Right kidney (tissue), 1 donor: ENCODE measurements around the gene COG2.
"Not testable (repeated sequence)": the region's sequence is repeated elsewhere in the genome, so short reads cannot be mapped to it uniquely, and the experiment has no call there.

Experiments used
- DNase-seq: peaks from one replicate; pipeline ENCODE4 v3.0.0-alpha.2; 2016

The COG2 gene

DNA sequence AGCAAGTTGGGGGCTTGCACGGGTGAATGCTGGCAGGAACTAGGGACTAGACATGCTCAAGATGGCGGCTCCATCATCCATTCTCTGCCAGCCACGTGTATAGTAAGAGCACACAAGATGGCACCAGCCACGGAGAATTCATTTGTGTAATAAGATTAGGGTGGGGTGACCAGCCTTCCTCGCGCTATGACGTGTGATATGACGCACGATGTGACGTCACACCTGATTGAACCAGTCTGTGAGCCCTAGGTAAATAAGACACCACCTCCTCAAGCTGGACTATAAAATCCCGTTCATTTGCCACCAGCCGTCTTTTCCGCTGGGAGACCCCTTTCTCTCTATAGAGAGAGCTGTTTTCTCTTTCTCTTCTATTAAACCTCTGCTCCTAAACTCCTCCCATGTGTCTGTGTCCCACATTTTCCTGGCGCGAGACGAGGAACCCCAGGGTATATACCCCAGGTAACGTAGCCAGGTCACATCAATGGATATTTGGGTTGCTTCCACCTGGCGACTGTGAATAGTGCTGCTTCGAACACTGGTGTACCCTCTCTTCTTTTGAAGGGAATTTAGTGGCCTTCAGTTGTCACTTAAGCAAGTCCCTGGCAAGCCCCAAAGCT, 18.1 kb upstream of the COG2 start:
- no peak for DNase-seq

- DNase-seq, result no peak
These were observed 16.0 kb upstream of the COG2 start for GRCh38 chr1:230626232-230626631.

DNA sequence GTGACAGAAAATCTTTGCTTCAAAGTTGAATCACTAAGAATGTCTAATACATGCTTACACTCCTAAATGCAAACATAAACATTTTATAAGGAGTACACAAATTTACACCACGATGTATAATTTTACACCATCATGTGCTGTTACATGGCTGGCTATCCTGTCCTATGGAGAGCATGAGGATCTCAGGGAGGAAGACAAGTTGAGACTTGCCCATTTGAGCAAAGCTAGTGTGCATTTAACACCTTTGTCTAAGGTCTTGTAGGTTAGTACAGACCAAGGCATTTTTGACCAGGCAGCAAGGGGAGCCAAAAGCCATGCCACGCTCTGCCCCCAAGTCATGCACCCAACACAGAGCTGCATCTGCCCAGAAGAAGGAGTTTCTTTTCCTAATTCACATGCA, 14.5 kb upstream of the COG2 start:
- no peak for DNase-seq

DNA sequence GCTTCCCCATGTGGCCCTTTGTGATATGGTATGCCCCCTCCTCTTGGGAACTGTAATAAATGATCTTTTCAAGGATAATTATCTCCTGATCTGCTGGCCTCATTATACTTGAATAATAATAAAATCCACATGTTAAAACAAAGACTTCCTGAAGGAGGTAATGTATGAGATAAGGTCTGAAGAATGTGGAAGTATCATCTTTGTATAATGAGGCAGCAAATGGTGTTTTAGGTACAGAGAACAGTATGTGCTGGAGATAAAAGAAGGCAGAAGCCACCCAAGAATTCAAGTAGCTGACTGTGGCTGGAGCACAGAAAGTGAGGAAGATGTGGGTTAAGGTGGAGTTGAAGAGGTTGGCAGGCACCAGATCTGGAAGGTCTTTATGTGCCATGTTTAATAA, 12.8 kb upstream of the COG2 start:
- DNase-seq, result no peak

DNA sequence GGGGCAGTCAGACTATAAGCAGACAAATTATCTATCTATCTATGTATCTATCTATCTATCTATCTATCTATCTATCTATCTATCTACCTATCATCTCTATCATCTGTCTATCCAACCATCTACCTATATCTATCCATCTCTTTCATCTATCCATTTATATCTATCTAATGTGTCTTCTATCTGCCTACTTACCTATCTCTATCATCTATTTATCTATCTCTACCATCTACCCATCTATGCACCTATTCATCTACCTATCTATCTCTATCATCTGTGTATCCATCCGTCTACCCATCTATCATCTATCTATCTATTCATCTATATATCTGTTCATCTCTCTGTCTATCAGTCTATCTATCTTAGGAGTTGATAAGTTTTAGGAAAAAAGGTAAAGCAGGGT, 10.8 kb upstream of the COG2 start:
- DNase-seq, result no peak

- no peak for DNase-seq
These were observed 9.9 kb upstream of the COG2 start for GRCh38 chr1:230632273-230632873.

- no peak for DNase-seq
These were observed 8.8 kb upstream of the COG2 start for GRCh38 chr1:230633469-230633868.

DNA sequence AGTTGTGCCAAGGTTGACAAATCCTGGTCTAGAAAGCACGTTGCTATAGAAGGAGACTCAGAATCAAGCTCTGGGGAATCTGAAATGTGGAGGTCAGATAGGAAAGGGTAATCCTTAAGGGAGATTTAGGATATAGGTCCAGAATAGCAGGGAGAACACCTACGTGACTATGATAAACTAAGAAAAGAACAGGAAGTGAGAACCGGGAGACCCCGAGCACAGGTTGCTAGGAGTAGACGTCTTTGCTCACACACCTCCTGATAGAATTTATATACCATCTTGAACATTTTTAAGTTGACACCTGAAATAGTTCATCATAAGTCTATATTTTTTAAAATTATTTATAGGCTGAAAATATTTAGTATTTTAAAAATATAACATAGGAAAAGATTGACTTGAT, 7.9 kb upstream of the COG2 start:
- no peak for DNase-seq

DNA sequence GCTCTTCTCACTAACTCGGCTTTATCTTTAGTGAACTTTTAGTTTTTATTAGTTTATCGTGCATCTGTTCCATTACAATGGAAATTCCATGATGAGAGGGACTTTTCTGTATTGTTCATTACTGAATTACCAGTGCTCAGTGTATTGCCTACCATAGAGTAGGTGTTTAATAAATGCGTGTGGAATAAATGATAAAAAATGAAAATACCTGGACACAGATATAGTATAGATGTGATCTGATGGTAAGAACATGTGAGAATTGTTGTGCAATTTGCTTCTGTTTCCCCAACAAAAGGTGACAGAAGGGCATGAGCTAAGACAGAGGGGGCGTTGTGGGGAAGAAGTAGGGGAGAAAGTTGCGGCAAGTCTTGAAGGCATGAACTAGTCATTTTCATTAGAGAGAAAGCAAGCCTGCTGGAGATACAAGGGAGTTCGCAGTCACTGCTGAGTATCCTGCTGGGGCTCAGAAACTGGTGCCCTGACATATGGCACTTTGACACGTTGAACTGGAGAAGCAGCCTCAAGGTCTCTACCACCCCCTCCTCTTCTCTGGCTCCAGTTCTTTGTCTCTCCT, 5.6 kb upstream of the COG2 start:
- DNase-seq, result no peak

DNA sequence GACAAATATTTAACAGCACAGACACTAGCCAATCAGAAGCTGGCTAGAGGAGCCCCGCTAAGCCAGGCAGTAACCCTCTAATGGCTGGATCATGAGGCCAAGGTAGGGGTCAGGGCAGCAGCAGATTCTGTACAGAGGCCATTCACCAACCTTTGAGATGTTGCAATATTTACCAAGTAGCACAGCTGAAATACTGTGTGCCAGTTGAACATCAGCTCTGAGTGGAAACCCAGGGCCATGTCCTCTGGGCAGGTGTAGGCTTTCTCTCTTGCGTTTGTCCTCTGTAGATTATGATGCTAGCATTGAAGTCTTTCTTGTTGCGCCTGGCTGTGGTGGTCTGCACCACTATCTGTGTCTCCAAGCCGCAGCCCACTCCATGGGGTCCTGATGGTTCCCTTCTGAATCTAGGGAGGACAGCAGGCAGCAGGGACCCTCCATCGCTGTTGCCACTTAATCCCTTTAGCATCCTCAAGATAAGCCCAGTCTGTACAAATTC, 2.5 kb upstream of the COG2 start:
- DNase-seq, result no peak

- DNase-seq, result no peak
These were observed 935 bp upstream of the COG2 start for GRCh38 chr1:230641346-230641745.

DNA sequence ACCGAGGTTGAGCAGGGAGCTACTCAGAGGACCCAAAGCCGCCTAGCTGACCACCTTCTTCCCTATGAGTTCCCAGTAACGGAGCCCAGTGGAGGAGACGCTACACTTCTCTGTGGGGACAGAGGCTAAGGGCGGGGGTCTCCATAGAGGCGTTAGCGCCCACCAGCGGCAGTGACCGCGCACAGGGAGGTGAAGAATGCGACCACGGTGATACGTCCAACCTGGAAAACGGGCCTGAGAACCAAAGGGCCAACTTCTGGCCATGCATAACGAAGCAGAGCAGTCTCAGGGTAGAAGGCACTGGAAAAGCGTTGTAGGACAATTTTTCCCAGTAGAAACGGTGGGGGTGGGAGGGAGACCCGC, 400 bp upstream of the COG2 start:
- DNase-seq, result no peak

DNA sequence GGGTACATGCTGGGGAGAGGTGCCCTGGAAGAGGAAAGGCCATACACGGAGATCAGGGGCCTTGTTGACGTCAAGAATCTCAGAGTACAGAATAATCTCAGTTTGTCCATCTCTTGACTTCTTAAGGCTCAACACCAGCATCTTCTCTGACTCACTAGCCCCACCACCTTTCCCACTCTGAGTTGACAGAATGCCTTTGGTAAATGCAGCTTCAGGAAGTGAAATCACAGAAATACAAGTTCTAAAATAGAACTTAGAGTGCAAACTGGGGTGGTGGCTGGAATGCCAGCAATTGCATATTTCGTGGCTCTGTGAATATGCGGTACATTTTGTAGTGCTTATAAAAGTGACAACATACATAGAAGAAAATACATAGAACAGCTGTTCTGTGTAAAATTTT, 1.6 kb downstream of the COG2 start:
- DNase-seq, result no peak

DNA sequence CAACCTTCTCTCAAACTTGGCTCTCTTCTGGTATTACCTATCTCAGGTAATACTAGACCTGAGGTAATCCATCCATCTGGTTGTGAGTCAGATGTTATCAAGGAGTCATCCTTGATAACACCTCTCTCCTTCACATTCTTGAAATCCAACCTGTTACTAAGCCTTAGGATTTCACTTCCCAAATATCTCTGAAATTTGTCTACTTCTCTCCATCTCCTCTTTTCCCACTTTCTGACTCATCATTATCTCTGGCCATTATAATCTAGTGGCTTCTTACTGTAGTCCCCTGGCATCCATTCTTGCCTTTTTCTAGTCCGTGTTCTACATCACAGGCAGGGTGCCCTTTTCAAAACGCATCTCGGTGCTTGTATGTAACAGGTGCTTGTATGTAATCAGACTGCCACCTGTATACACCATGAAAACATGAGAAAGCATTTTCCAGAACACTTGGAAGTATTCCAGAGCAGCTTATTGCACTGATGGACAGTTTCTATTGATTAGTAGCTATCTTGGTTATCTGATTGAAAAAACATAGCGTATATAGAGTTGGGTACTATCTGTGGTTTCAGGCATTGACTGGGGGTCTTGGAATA, 4.5 kb downstream of the COG2 start:
- no peak for DNase-seq

DNA sequence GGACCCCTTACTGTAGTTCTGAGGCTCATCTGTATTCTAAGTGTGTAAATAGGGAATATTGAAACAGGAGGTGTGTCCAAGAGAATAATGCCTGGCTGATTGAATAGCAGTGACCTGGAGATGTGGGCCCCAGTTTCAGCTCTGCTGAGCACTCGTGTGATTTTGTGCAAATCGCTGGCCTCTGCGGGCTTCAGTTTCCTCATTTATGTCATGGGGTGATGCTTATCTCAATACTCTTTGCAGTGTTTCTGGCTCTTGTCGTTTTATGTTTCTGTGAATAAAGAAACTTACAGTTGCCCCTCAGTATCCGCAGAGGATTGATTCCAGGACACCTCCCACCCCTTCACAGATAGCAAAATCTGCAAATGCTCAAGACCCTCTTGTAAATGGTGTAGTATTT, 5.0 kb downstream of the COG2 start:
- DNase-seq, result no peak

- no peak for DNase-seq
These were observed 5.8 kb downstream of the COG2 start for GRCh38 chr1:230648114-230648513.

- no peak for DNase-seq
These were observed 8.0 kb downstream of the COG2 start for GRCh38 chr1:230650300-230650699.

DNA sequence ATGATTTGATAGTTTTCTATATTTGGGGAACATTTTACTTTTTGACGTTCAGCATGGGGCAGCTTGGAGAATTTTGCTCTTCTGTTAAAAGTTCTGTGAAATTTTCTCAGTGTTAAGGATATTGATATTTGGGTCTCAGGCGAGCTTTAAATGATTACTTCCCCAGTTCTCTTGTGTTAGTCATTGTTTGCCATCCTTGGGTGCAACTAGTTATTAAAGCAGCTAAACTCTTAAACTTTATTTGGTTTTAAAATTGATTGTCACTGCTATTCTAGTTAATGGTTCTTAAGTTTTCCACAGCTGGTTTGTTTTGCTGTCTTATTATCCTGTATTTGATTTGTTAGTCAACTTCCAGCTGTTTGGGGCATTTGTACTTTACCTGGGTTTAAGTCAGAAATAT, 9.0 kb downstream of the COG2 start:
- DNase-seq, result no peak

- DNase-seq, result not testable (repeated sequence)
These were observed 14.4 kb downstream of the COG2 start for GRCh38 chr1:230656719-230657118.

DNA sequence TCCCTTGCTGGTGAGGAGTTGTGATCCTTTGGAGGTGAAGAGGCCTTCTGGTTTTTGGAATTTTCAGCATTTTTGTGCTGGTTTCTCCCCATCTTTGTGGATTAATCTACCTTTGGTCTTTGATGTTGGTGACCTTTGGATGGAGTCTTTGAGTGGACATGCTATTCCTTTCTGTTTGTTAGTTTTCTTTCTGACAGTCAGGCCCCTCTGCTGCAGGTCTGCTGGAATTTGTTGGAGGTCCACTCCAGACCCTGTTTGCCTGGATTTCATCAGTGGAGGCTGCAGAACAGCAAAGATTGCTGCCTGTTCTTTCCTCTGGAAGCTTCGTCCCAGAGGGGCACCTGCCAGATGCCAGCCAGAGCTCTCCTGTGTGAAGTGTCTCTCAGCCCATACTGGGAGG, 15.8 kb downstream of the COG2 start:
- not testable (repeated sequence) for DNase-seq

GRCh38 chr1:230658691-230659090, 16.4 kb downstream of the COG2 start:
- no peak for DNase-seq

DNA sequence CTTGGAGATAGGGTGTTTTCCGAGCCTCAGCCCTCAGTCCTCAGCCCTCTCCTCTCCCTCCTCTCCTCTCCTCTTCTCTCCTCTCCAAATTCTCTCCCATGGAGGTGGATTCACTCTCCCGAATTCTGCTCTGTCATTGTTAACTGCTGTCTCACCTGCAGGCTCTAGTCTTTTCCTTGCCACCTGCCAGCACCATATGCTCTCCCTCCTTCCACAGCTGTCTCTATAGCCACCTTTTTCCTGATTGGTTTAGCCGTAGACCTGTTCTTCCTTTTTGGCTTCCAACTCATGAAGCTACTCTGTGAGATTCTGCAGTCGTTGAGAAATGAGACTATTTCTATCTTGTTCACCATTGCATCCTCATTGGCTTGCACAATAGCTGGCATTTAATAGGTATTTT, 19.7 kb downstream of the COG2 start:
- no peak for DNase-seq

DNA sequence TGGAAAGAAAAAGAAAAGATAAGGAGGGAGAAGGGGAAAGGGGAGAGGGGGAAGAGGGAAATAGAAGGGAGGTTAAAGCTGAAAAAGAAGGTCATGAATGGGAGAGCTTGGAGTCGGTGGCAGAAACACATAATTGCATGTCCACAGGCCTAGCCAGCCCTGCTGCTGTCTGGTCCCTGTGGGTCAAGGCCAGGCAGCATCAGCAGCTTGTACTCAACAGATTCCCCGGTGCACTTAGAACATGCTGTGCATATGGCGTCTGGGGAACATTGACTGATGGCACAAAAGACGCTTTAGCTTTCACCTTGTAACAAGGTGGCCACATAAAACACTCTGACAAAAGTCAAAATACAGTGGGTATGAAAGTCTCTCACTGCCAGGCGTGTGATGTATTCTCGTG, 25.9 kb downstream of the COG2 start:
- DNase-seq, result no peak

GRCh38 chr1:230669543-230669942, 27.3 kb downstream of the COG2 start:
- no peak for DNase-seq
